ENCODE data around the gene FNDC10. TPM values are rescaled to one million over a fixed set of nuclear protein-coding genes. Genes with fewer than 3 reads are reported as not detected.
A peak's percentile ranks its signal among the peaks of the same experiment; 100 is the strongest.

Gene FNDC10
- total and polyA plus RNA-seq, 9 of the 15 experiments (the other 6 are each of a cell fraction or from before 2014, with no cell fraction given), result 0.08 to 6.3 (median 1.6) TPM

- TF ChIP-seq DNMT1 (IDR thresholded peaks at IDR 0.05), result no peak
- TF ChIP-seq ZC3H8 (IDR thresholded peaks at IDR 0.05), result 0 out of 2 replicates have a peak, but pooled peaks have one; percentile 38
- peak; percentile 93 for TF ChIP-seq VEZF1 (CRISPR knock-in tag; IDR thresholded peaks at IDR 0.05)
- TF ChIP-seq MYBL2 (IDR thresholded peaks at IDR 0.05; ENCODE audit: low read depth), result no peak
- no peak for TF ChIP-seq MYBL2 (CRISPR knock-in tag; IDR thresholded peaks at IDR 0.05; ENCODE audit: borderline replicate concordance)
- no peak for TF ChIP-seq ZNF589 (CRISPR knock-in tag; IDR thresholded peaks at IDR 0.05; ENCODE audit: low read depth)
- TF ChIP-seq EP300 (IDR thresholded peaks at IDR 0.05; ENCODE audit: low read length), result 0 out of 2 replicates have a peak, but pooled peaks have one; percentile 22
- no peak for TF ChIP-seq ZNF609 (CRISPR knock-in tag; IDR thresholded peaks at IDR 0.05; ENCODE audit: borderline replicate concordance)
- TF ChIP-seq HDAC2 (IDR thresholded peaks at IDR 0.05), result peak; percentile 8; the same call in 1 of the 2 replicates
- TF ChIP-seq PHB2 (IDR thresholded peaks at IDR 0.05; ENCODE audit: low read depth), result no peak
- no peak for TF ChIP-seq IFI16 (CRISPR knock-in tag; IDR thresholded peaks at IDR 0.05)
- no peak for TF ChIP-seq SRSF3 (IDR thresholded peaks at IDR 0.05; ENCODE audit: insufficient read depth, low read length)
- TF ChIP-seq DIDO1 (tag; IDR thresholded peaks at IDR 0.05; ENCODE audit: low read depth), result no peak
- peak; percentile 75 for TF ChIP-seq HMGN3 (IDR thresholded peaks at IDR 0.05; ENCODE audit: borderline replicate concordance, extremely low read depth, insufficient read length, low read depth, low read length)
- TF ChIP-seq ATF6 (CRISPR knock-in tag; IDR thresholded peaks at IDR 0.05), result 0 out of 2 replicates have a peak, but pooled peaks have one; percentile 84
- no peak for TF ChIP-seq FOXM1 (IDR thresholded peaks at IDR 0.05; ENCODE audit: low read depth)
- TF ChIP-seq FOXM1 (CRISPR knock-in tag; IDR thresholded peaks at IDR 0.05; ENCODE audit: low read depth), result peak; percentile 98
- no peak for TF ChIP-seq ZNF707 (CRISPR knock-in tag; conservative IDR thresholded peaks at IDR 0.05)
Measured at GRCh38 chr1:1615256-1616044, 15.5 kb upstream of the FNDC10 start, which contains the start of gene MIB2 (continued).

Data from K562 (cell line).